Lower leg skin (tissue), 3 donors: Measurements from ENCODE around the gene CLEC2B.

Experiments
- CTCF ChIP-seq, 3 donors: fragments of 450-650 bp; IDR thresholded peaks; one replicate each; pipeline ENCODE4 v1.5.1; 2016; ENCODE audit warnings: antibody characterized with exemption in 3 of 3, mild to moderate bottlenecking in 3 of 3, moderate library complexity in 2 of 3
- POLR2A ChIP-seq, 2 donors: fragments of 450-650 bp; IDR thresholded peaks; one replicate each; pipeline ENCODE4 v1.6.1; 2016 to 2017; ENCODE audit warnings: antibody characterized with exemption in 2 of 2, mild to moderate bottlenecking in 1 of 2, moderate library complexity in 1 of 2

GRCh38 chr12:9827209-9827888 lies 41.8 kb downstream of the CLEC2B start, which contains the start of gene KLRF1:
- TF ChIP-seq POLR2A (IDR thresholded peaks at IDR 0.05) (no peak), CTCF (IDR thresholded peaks at IDR 0.05) (no peak)
